GM18907 (cell line): ENCODE results near the gene CPED1.
"Not testable (repeated sequence)": the region's sequence is repeated elsewhere in the genome, so short reads cannot be mapped to it uniquely, and the experiment has no call there.

ENCODE experiments used
- ATAC-seq: cut with Tn5 transposase; IDR thresholded peaks from one replicate; pipeline ENCODE4 v1.9.1; 2021; ENCODE audit warnings: mild to moderate bottlenecking, moderate library complexity; ENCODE audit not compliant: unreplicated experiment

The CPED1 gene

DNA sequence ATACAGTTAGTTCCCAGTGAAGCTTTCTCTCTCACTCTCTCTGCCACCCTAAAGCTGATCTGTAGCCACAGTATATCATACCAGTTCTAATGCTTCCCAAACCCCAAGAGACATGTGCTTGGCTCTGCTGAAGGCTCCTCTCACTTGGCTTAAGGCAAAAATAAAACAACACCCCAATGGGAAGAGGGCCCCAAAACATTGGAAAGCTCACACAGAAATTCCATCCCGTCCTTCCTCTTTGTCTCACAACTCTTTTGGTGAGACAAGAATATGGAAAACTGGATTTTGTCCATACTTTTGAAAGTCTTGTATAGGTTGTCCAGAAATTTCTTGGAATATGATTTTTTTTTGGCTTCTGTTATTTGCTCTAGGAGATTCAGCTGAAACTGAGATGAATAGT is 284.2 kb downstream of the CPED1 start:
- ATAC-seq = no peak

DNA sequence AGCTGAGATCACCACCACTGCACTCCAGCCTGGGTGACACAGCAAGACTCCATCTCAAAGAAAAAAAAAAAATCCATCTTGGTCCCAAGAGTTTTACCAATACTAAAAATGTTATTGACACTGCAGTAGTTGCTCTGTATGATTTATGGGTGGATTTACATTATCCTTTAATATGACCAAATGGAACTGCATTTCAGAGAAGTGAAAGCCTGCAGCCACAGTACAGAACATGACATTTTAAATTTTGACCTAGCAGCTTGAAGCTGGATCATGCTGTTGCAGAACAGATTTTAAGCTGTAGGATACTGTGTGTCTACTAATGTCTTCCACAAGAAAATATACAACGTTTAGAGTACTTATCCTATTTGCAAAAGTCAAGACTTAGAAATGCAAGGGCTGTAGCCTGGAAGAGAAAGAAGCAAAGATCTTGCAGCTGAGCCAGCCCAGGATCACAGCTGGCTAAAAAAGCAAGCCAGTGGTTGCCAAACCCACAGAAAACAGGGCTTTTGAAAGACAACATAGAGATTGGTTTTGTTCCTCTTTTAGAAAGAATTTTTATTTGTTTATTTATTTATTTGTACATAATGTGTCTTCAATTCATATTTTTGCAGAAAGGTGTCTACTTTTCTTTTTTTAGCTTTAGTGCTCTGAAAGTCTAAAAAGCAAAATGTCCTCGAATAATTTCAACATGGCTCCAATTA is 285.1 kb downstream of the CPED1 start:
- ATAC-seq = no peak

DNA sequence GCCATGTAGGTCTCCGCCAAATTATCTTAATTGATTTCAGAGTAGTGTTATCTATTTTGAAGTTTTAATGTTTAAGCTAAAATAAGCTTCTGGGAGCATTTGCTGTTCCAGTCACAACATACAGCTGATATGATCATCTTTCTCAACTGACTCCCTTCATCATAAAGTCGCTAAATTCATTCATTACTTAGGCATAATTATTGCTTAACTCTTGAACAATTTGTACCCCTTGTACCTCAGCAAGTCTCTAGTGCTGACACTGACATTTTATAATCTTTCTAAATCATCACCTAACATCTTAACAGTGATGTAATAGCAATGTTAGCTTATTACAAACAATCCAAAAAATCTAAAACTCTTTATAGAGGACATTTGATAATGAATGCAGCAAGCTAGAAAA is 286.0 kb downstream of the CPED1 start:
- ATAC-seq = no peak

DNA sequence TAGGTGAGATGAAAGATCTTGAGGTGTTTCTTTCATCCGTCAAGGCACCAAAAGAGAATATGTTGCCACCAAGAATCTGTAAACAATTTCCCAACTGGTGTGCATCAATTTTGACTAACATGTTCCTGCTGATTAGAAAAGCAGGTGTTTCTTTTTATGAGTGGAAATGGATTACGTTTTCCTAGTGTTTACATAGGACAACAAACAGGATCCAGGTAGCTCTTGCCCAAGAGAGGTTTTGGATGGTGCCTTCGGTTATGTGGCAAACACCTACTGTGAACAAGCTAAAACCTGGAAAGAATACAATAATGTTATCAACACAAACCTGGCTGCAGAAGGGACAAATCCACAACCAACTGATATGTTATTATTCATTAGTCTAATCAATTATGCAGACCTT is 286.7 kb downstream of the CPED1 start:
- no peak for ATAC-seq

DNA sequence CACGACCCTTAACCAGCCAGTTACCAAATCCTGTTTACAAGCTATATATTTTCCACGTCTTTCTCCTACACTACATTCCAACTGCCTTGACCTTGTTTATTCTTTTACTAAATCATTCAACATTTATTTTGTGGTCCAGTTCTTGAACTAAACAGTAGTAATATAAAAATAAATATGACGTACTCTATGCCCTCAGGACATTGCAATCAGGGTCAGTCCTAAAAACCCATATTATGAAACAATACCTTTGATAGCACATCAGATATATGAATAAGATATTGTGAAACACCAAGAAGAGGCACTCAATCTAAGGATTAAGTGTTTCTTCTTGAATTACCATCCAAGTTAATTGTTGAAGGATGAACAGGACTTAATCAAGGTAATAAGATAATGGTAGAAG is 287.8 kb downstream of the CPED1 start:
- ATAC-seq = no peak

DNA sequence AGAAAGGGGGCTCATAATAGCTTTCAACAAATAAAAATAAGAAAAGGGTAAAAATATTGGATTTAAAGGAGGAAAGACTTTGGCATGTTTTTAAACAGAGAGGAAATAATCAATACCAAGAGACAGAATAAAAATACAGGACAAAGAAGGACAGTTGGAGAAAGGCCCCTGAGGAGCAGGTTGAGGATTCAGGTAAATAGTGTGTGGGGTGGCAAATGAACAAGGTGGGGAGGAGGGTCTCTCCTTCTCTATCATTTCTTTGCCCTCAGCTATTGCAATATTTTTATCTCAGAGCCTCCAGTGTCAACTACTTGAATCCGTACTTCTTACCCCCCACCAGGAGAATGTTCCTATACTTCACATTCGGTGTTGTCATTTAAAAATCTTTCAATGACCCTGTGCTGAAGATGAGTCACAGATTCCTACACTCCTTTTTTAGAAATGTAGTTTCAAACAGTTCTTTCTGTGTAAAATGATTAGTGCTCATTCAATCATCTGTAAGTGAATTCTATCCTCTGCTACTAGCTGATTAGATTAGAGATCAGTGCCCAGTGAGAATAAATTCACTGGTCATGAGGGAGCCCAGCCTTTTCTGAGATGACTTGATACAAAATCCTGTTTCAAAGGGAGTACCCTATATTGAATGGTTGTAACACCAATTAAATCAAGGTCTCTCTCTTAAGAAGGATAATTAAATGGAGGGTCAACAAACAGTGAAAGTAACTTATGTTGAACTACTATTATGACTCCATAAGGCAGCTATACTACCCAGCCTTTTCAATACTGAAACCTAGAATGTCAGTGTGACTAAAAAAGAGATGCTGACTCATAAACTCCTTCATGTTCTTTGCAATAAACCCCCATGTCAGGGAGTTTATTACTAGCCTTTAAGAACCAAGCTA is 289.9 kb downstream of the CPED1 start:
- peak; percentile 100 for ATAC-seq

DNA sequence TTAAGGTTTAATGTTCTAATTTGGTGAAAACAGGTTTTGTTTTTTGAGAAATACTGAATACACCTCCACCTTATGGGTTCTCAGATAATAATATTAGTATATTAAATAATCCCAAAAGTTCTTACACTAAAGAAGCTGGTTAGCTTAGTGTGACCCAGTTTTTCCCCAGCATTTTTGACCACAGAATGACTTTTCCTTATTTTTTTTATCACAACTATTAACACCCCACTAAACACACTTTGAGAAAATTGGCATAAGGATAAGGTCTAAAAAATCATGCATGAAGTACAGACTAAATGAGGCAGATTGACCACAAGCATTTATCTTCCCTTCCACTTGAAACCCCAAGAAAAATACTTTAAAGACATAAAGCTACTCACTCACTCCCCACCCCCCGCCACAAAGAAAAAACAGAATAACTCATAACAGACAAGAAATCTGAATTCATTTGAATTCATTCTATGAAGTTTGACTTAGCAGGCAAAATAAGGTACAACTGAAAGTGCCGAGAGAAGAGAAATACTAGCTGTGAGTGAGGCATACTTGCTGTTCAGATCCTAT is 290.6 kb downstream of the CPED1 start:
- no peak for ATAC-seq

DNA sequence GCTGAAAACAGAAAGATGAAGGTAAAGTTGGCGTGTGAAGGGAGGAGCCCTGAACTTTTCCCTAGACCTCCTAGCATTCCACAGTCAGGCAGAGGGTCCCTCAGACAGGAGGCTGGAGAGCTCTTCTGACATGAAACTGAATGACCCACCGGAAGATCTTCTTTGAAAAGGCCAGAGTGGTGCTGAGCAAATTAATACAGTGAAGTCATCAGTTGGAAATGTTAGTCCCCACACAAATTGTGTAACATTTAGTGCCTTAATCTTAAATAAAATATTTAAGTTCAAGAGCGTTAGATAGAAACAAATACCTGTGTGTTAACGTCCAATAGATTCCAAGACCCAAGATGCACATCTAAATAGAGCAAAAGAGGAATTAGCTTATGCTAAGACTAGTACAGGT is 291.3 kb downstream of the CPED1 start:
- ATAC-seq = no peak

DNA sequence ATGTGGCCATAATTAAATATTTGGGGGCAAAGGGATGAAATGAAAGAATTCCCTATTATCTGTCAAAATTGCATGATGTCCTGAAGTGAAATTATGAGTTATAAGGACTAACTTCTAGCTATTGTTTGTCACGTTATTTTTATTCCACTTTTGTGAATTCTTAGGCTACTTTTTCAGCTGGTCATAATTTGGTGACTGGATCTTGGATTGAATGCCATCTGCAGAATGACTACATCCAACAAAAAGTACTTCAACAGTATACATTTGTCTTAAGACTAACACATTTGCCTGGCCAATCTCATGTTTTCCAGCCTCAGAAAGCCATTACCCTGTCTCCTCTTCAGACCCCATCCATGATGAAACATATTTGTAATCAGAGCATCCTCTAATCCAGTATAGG is 292.1 kb downstream of the CPED1 start:
- no peak for ATAC-seq

DNA sequence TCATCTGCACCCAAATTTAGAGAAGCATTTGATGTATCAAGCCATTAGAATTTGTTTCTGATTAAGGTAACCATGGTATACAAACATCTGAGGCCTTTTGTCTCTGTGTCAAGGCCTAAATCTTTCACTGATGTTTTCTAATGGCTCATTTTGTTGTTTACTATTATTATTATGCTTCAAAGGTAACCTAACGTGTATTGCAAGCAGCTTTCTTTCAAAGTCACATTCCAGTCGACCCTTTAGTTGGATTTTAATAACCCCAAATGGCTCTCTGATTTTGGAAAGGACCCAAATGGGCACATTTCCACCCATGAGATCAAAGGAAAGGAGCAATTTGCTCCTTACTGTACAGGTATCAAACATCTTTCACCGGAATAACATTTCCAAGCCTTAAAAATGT is 293.6 kb downstream of the CPED1 start:
- no peak for ATAC-seq

DNA sequence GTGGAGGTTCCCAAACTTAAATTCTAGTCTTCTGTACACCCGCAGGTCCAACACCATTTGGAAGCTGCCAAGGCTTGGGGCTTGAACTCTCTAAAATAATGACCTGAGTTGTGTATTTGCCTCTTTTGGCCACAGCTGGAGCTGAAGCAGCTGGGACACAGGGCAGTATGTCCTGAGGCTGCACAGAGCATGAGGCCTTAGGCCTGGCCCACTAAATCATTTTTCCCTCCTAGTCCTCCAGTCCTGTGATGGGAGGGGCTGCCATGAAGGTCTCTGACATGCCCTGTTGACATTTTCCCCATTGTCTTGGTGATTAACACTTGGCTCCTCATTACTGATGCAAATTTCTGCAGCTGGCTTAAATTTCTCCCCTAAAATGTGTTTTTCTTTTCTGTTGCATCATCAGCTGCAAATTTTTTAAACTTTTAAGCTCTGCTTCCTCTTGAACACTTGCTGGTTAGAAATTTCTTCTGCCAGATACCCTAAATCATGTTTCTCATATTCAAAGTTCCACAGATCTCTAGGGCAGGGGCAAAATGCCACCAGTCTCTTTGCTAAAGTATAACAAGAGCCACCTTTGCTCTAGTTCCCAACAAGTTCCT is 296.7 kb downstream of the CPED1 start:
- no peak for ATAC-seq

DNA sequence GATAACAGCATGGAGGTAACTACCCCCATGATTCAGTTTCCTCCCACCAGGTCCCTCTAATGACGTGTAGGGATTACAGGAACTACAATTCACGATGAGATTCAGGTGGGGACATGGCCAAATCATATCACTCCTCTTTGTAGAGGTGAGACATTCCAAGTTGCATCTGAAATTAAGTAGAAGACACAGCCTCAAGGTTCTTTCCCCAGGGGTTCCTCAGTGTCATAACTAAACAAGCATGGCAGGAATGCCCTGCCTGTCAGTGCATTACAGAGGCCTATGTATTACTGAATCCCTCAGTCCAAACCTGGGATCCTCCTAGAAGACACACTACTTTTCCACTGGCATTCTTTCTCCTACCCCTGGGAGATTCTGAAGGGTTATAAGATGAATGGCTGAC is 297.7 kb downstream of the CPED1 start:
- no peak for ATAC-seq

DNA sequence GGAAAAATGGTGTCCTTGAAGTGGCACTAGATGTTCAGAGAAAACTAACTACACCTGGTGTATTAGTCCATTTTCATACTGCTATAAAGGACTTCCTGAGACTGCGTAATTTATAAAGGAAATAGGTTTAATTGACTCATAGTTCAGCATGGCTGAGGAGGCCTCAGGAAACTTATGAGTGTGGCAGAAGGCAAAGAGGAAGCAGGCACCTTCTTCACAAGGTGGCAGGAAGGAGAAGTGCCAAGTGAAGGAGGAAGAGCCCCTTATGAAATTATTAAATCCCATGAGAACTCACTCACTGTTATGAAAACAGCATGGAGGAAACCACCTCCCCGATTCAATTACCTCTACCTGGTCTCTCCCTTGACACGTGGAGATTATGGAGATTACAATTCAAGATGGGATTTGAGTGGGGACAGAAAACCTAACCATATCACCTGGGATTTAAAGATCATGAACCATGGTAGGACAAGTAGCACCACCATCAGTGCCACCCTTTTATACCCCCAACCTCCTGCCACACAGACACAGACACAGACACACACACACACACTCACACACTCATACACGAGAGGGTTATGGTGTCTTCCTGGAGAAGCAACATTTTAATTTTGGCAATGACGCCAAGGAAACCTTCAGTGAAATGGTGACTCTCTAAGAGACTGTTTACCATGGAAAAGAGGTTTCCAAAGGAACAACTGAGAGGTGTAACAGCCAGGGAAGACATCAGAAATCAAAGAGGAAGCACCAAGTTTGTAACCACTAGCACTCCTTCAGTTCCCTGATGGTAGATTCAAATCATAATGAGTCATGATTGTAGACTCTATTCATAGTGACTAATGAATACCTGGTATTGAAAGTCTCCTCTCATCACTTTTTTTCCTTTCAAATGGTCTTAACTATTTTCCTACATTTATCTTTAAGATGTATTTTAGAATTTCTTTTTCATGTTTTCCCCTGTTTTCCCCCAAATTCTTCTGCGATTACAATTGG is 298.5 kb downstream of the CPED1 start:
- ATAC-seq = no peak

DNA sequence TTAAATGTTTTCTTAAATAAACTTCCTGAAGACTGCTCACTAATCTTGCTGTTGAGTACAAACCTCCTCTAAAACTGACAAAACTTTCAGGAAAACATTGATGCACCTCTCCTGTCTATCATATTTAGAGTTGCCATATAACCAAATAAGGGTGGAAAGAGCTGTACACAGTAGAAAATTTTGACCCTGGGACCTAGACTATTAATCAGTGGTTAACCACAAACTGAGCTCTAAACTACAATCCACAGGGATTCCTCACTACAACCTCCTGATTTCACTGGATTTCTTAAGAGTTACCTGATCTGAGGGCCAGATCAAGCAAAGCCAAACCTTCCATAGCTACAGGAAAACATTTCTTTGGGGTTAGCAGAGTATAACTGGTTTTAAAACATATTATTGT is 300.4 kb downstream of the CPED1 start:
- no peak for ATAC-seq

DNA sequence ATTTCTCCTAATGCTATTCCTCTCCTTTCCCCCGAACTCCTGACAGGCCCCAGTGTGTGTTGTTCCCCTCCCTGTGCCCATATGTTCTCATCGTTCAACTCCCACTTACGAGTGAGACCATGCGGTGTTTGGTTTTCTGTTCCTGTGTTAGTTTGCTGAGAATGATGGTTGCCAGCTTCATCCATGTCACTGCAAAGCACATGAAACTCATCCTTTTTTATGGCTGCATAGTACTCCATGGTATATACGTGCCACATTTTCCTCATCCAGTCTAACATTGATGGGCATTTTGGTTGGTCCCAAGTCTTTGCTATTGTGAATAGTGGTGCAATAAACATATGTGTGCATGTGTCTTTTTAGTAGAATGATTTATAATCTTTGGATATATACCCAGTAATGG is 301.4 kb downstream of the CPED1 start:
- ATAC-seq = not testable (repeated sequence)

DNA sequence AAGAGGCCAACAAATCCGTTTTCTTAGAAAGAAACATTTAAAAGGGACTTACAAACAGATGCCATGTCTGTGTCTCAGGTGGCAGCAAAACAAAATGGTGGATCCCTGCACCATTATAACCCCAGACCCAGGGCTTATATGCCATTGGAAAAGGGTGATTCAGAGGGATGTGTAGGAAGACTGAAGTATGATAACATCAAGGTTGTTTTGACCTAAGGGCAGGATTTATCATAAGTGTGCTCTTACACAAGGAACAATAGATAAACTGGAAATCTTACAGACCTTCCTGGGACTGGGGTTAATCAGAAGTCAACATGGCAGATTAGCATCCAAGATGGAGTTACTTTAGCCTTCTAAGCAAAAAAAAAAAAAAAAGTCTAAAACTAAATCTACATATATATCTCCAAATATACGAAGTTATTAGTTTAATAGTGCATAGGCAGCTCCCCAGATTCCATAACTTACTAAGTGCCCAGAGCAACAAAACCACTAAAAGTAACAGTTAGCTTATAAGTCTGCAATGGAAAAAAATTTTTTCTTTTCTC is 306.0 kb downstream of the CPED1 start:
- ATAC-seq = no peak

DNA sequence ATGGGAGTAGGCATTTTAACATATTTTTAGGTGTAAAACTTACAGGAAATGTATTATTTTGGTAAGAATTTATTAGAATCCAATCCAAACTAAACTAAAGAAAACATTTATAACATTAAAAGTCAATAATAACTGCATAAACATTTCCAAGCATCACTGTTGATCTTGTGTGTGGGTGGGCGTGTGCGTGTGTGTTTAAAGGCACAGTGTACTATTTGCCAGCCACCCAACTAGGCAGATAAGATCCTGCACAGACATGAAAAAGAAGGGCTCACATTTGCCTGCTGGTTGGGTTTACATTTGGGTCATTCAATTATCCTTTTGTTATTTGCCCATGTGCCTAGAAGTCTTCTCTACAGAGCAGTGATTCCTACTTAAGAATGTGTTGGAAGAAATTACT is 309.3 kb downstream of the CPED1 start:
- no peak for ATAC-seq

DNA sequence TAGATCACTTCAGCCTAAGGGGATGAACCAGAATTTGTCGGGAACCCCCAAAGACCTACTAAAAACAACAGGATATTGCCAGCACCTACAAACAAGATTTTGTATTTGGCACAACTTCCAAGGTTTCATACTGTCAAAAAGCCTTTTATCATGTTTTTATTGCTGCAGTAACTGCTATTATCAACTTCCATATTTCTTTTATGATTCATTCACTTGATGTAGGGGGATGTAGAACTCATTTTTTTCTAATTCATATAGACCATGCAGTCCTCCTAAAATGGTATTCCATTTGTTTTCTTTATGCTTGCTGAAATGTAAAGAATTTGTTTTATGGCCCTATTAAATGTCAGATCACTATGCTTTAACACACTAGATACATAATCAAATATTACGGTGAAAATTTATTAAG is 310.3 kb downstream of the CPED1 start:
- no peak for ATAC-seq

DNA sequence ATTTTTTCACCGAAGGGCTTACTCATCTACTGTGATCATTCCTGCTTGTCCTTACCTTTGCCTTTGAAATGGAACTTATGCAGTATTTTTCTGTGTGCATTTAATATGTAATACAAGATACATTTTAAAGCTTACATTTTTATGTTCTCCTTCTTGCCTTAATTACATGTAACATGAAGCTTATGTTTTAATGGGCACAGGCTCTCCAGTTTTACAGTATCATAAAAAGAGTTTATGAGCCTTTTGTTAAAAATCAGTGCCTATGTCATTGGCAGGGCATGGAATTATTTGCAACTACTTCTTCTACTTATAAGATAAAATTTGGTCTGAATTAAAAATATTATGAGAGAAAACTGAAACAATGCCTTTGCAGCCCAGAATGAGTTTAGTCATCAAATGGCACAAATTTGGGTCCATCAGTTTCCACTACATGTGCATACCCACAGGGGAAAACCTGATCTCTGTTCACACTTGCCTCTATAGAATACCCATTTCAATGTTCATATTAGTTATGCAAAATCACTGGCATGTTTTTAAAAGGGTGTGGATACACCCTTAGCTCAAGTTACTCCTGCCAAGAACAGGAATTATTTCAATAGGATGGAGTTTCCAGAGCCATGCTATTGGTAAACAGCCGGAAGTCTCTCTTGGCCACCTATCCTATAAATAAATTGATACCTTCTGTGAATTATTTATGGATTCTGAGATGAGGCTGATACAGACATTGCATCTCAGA is 312.3 kb downstream of the CPED1 start:
- ATAC-seq = no peak
